Testis (tissue), 2 donors: ENCODE results near the gene TAF7L.

Experiments used
- POLR2A ChIP-seq: fragments of 450-650 bp; IDR thresholded peaks from one replicate; pipeline ENCODE4 v1.6.1; 2017; ENCODE audit warnings: antibody characterized with exemption, mild to moderate bottlenecking, moderate library complexity
- TF ChIP-seq, protein P1 (sequence below), 3 experiments: fragments of 450-650 bp in 2 of 3; fragments of 200-600 bp in 1 of 3; sonication (generic) in 1 of 3; IDR thresholded peaks; one replicate each; pipeline ENCODE4 v1.5.1; 2016 to 2019; ENCODE audit warnings: antibody characterized with exemption in 3 of 3, mild to moderate bottlenecking in 2 of 3, moderate library complexity in 1 of 3

DNA sequence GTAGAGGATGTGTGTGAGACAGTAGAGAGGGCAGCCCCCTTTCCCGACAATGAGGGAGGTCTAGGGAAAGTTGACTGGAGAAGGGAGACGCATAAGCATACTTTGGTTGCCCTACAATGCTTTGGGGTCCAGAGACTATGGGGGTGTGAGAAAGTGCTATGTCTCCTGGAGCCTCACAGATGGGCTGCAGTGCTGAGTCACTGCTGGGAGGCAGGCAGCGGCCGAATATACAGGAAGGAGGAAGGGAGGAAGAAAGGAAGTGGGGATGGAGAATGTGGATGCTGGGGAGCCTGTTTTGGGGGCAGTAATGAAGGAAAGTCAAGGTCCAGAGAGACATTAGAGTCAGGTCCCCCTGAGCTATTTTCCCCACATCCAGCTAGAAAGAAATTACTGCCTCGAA is 58.8 kb downstream of the TAF7L start:
- TF ChIP-seq, protein P1, sequence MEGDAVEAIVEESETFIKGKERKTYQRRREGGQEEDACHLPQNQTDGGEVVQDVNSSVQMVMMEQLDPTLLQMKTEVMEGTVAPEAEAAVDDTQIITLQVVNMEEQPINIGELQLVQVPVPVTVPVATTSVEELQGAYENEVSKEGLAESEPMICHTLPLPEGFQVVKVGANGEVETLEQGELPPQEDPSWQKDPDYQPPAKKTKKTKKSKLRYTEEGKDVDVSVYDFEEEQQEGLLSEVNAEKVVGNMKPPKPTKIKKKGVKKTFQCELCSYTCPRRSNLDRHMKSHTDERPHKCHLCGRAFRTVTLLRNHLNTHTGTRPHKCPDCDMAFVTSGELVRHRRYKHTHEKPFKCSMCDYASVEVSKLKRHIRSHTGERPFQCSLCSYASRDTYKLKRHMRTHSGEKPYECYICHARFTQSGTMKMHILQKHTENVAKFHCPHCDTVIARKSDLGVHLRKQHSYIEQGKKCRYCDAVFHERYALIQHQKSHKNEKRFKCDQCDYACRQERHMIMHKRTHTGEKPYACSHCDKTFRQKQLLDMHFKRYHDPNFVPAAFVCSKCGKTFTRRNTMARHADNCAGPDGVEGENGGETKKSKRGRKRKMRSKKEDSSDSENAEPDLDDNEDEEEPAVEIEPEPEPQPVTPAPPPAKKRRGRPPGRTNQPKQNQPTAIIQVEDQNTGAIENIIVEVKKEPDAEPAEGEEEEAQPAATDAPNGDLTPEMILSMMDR (IDR thresholded peaks at IDR 0.05) = no peak
- TF ChIP-seq POLR2A = no peak
